GM21390 (cell line): ENCODE results near the gene NTRK3.
"Not testable (repeated sequence)": the region's sequence is repeated elsewhere in the genome, so short reads cannot be mapped to it uniquely, and the experiment has no call there.

ENCODE experiments used
- ATAC-seq: cut with Tn5 transposase; IDR thresholded peaks from one replicate; pipeline ENCODE4 v1.9.1; 2021; ENCODE audit not compliant: unreplicated experiment

Gene NTRK3

DNA sequence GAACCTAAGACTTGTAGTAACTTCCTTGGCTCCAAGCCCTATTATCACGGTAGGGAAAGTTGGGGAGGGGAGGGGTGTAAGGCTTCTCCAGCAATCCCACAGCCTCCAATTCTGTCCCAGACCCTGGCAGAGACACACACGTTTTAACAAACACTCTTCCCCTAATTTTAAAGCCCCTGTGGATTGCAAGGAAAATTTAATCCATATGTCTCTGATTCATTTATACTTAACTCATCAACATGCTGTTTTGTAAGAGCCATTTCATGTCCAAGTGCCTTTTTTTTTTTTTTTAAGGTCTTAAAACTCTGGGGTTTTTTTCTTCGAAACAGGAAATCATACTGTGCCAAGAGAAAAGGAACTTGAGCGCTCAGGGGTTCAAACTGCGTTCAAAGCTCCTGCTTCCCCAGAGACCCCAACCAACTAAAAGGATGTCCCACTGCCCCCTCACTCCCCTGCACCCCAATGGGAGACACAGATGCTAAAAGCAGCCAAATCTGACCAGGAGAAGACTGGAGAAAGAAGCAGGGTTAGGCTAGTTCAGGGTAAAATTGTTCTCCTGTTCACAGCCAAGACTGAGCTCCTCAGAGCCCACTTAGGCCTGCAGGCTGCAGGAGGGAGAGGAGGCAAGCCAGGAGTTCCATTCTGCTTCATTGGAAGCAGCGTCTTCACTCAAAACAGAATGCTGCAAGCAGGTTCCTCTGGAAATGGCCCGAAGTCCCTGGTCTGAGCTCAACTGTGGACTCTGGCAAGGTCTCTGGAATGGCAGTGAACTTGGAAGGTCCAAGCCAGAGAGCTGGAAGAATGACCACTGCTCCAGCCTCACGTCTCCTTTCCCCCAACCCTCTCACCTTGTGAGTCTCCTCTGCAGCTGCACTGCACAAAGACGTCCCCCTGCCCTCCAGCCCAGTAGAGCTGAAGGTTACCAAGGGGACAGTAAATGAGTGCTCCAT, 172.5 kb downstream of the NTRK3 start:
- no peak for ATAC-seq

DNA sequence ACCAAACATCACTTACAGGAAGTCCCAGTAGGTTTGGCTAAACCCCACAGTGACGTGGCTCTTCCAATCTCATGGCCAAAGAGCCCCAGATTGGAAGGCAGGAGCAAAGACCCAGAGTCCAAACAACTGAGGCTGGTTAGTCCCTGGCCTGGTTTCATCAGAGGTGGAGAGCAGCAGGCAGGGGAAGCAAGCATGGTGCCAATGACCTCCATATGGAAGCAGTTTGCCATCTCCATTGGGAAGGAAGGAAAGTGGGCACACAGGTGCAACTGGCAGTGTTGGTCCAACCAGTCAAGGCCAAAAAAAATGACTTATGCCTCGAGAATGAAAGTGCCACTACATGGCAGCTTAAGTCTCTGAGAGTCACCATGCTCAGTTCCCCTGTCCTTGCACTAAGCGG, 175.9 kb downstream of the NTRK3 start:
- ATAC-seq = no peak

DNA sequence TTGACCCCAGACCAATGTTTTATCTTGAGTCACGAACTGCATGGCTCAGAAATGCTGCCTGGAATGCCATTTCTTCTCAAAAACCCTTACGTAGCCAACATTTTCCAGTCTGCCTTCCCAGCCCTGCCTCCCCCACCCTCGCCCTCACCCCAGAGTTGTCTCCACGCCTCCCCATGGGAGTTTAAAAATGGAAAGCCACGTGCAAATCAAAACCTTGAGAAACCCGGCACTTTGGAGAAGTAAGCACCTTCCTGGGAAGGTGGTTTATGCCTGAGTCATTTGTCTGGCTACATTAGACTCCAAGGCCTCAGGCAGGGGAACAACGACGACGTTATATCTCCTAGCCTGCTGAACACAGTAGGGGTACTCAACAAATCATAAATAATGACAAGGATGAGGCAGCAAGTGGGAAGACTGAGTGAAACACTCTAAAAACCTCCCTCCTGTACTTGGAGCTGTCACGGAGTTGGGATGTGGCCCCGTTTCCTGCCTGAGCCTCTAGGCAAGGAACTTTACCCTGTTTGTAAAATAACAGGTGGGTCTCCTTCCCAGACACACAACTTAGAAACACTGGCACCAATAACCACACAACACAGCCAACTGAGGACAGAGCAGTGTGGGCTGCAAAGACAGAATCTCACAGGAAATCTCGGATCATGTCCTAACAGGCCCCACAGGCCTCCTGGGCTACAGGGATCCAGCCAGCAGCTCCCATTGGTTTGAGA, 179.1 kb downstream of the NTRK3 start:
- no peak for ATAC-seq

DNA sequence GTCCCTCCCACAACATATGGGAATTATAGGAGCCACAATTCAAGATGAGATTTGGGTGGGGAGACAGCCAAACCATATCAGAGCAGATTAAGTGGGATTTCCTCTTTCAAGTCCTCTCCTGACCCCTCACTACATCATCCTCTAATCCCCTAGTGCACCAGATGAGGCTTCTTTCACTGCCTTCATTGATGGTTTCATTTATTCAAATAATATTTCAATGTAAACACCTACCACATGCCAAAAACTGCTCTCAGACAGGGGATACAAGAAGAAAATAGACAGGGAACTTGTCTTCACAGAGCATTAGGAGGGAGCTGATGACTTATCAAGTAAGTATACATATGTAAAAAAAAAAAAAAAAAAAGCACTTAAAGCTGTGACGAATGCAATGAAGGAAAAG, 180.2 kb downstream of the NTRK3 start:
- ATAC-seq = no peak

DNA sequence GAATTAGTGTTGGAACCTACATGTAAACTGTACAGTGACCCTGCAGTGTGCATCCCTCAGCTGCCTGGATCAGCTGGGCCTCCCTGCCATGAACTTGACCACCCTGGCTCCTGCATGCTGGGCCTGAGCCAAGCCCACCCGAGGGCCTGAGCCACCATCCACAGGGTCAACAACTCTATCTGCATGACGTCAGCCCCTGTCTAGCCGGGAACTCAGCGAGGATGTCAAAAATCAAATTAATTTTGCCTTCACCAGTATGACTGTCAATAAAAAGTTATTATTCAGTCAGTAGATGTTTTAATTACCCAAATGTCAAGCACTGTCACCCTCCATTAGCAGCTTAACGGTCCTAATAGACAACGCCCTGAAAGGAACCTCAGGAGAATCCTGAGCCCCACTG, 181.4 kb downstream of the NTRK3 start:
- ATAC-seq = no peak

DNA sequence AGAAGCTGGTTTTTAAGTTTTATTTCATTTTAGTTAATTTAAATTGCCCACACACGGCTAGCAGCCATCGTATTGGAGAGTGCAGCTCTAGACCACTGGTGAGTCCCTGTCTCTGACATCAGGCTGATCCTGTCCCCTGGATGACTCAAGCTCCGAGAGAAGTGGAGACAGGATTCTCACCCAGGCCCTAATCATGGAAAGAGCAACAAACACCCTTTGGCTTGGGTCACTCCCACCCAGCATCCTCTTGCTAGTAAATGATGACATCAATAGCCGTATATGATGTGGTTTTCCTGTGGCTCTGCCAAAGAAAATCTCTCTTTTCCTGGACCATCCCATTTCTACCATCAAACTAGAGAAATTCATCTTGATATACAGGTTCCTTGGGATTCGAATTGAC, 182.2 kb downstream of the NTRK3 start:
- no peak for ATAC-seq

DNA sequence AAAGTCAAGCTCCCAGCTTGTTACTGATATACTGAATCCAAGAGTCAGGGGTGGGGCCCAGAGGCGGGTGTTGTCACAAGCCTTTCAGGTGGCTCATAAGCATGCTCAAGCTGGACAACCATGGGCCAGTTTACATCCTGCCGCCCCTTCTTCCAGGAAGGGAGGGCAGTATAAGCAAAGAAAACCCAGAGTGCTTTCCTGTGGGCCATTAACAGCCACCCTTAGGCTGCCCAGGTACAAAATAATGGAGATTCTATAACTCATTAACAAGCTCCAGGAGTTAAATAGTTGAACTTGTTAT, 183.2 kb downstream of the NTRK3 start:
- no peak for ATAC-seq

DNA sequence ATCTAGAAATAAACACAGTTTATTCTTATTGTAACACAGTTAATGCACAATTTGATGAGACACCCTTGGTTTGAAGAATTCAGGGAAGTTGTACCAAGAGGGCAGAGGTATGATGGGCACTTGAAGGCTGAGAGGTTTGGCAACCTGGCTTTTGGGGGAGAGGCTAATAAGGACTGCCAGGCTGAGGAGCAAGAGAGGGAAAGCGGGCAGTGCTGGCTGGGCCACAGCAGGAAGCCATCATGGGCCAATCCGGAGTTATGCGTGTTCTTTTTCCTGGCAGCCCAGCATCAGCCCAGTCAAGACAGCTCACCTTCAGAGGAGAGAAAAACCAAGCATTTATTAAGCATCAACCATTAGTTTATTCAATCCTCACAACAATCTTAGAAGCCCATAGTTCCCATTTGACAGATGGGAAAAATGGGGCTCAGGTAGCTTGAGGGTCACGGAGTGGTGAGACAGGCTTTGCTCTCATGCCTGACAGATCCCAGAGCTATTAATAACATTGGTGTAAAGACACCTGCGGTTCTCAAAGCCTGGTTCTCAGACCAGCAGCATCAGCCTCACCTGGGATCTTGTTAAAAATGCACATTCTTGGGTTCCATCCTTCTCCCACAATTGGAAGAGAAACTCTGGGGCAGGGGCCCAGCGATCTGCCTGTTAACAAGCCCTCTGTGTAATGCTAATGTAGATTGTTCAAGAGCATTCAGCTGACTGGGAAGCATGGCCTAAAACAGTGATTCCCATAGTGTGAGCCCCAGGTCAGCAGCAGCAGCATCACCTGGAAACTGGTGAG, 183.7 kb downstream of the NTRK3 start:
- ATAC-seq = no peak

DNA sequence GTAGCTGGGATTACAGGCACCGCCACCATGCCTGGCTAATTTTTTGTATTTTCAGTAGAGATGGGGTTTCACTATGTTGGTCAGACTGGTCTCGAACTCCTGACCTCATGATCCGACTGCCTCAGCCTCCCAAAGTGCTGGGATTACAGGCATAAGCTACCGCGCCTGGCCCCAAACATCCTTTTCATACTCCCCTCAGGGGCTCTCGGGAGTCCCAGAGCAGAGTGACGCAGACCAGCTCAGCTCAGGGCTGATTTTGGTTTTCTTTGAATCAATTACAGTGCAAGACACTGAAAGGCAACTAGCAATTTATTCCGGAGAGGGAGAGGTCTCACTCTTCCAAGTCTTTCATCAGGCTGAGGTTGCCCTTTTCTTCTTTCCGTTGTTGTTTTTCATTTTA, 184.4 kb downstream of the NTRK3 start:
- not testable (repeated sequence) for ATAC-seq

DNA sequence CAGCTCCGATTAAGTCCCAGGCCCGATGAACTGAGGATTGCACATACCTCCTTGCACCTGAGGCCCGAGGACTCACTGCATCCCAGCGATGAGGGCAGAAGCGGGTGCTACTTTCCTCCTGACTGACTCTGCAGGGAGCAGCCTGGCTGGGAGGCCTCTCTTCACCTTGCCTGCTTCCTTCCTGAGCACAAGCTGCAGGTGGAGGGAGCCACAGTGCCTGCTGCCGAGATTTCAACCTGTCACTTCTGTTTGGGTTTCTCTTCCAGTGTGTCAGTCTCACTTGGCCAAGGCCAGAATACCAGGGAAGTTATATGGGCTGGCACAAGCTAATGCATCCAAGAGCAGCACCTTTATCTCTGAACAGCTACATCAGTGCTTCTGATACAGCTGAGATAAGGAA, 185.4 kb downstream of the NTRK3 start:
- no peak for ATAC-seq

DNA sequence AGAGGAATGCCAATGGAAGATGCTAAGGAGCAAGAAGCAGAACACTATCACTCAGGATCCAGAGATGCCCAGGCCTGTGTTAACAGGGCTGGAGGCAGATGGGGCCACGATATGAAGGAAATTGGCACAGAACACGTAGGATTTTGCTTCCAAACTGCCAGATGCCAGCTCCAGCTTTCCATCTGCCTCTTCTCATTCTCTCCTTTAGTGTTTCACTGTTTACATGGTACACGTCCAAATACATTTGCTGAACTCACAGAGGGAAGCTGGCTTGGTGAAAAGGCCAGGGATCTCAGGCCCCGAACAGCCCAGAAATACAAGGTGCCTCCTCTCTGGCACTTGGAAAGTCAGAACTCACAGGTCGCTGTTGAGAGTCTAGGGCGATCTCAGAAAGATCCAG, 187.0 kb downstream of the NTRK3 start:
- no peak for ATAC-seq

DNA sequence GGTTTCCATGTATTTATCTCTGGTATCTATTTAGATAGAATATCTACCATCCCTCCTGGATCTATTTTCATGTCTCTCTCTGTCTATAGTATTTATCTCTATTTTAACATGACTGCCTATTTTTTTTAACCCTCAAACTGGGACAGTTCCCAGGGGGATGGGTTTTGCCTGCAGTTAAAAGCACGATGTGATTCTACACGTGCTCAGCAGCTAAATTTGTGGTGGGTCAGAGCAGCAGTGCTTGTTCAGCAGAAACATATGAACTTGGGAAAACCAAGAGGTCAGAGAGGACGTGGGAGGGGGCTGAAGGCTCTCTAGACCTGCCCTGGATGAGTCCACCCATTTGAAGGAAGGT, 189.2 kb downstream of the NTRK3 start:
- no peak for ATAC-seq

DNA sequence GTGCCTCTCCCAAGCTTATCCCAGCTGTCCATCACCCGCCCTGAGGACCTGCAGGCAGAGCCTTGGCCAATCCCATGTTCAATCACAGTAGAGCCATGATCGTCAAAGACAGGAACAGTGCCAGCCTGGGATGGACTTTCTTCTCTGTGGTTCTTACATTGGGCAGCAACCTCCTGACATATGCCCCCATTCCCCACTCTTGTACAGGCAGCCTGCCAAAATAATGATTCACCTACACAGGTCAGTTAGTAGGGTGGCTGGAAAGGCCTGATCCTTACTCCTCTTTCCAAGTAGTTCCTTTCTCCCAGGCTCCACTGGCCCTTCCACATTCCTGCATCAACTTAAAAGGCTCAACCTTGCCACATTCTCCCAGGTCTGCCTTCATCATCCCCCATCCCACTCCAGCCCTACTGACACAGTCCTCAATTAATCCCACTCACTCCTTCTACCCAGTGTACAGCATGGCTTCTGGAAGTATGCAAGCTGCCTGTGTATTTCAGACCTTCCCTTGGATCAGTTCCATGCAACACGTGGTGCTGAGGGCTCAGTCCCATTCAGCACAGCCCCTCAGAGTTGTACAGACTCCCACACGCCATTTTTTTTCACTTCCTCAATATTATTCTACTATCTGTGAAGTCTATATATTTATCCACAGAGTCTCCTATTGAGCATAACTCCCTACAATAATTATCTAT, 189.8 kb downstream of the NTRK3 start:
- ATAC-seq = no peak

DNA sequence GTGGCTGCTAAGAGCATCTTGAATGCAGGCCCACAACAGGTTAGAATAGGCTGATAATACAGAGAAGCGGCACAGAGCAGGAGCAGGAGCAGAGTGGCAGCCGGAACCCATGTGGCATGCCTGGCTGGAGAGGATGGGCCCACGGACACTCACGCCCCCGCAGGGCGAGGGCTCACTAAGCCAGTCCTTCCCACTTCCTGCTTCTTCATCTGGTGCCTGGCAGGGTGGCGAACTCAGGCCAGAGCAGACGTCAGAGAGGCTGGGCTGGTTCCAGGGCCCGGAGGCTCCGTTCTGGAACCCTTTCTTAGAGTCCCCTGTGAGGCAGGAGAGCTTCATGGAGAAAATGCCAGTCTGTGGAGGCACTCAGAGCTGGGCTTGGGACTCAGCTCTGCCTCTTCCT, 195.1 kb downstream of the NTRK3 start:
- ATAC-seq = no peak

DNA sequence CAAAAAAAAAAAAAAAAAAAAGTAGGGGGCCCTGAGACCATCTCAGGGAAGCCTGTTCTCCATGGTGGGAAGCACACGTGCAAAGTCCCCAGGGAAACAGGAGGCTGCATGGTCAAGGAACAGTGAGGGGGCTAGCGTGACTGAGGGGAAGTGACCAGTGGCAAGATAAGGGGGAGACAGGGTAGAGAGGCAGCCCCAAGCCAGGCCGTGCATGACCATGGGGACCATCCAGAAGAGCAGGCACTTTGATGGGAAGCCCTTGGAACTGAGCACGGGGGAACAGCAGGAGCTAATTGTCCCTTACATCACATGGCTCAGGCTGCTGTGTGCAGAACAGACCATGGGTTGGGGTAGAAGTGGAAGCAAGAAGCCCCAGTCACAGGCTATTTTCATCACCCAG, 196.2 kb downstream of the NTRK3 start:
- ATAC-seq = no peak

DNA sequence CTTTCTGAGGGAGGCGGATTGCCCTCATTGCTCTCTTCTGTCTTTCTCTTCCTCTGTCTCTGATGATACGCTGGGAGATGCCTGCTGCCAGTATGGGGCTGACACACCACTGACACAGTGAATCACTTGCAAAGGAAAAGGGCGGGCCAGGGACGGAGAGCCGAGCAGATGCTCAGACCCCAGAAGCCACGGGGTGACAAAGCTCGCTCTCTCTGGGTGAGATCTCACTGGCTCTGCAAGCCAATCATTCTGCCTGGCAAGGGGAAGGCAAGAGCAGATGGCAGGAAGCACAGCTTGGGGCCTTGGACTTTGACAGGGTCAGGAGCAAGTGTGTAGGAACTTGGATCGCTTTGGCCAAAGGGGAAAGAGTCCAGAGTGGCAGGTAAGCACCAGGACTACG, 198.7 kb downstream of the NTRK3 start:
- no peak for ATAC-seq

DNA sequence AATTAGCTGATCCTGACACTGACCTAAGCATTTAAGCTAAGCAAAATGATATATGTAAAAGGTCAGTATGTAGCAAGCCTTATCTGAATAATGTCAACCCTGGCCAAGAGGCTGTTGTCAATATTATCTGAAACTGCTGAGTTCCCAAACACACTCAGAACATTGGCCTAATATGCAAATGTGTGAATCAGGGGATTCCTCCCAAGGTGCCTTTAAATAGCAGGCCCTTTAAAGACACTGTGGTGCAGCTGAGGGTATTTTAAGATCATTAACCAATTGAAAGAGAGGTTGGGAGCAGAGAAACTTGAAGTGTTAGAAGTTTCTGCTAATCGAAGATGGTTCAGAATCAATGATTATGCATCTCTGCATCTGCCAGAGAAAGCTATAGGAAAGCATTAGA, 207.0 kb downstream of the NTRK3 start:
- peak; percentile 77 for ATAC-seq

DNA sequence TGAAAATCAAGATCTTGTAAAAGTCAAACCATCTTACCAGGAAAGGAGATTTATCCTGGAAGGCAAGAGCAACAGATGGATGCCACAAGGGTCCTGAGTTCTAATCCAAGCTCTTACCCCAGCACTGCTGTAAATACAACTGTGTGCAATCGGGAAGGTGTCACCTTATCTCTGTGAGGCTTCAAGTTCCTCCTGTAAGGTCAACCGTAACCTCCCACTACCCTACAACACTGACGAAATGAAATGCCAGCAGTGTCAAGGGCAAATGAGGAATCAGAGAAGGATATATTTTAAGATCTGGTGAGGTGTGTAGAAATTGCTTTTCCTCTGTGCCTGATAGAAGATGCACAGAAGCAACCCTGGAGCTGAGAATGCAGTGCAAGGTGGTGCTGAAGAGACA, 207.8 kb downstream of the NTRK3 start:
- no peak for ATAC-seq

DNA sequence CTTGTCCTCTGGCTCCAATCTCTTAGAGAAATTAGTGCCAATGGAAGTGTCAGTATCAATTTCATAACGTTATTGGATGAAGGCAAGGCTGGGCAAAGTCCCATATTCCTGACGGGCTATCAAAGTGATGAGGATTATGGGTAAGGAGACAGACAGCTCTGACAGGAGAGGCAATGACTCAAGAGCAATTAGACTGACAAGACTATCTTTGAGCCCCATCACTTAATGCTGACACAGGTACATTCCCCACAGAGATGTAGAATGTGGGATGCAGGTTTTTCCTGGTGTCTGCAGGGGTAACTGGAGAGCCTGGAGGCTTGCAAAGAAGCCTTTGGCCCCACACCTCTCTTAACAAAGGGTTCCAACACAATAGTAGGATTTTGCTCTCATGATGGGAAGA, 208.3 kb downstream of the NTRK3 start:
- no peak for ATAC-seq

DNA sequence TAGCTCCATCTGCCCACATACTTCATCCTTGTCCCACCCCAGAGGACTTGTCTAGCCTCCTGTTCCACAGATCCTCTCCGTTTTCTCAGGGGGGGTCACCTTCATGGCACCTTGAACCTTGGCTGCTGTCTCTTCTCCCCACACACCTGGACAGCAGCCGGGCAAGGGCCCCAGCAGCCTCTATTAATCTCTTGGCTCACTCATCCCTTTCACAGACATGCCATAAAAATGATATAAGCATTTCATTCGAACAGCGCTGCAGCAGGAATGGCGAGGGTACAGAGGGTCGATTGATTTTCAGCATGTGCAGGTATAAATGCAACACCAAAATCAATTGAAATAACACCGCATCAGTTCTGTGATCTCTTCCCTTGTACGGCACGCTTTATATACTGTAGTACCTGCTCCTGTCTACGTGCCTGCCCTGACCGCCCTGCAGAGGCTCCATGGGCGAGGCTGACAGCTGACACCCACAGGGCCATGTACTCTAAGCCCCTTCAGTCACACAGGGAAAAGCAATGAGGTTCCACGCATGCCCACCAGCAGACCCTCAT, 209.9 kb downstream of the NTRK3 start:
- ATAC-seq = no peak

DNA sequence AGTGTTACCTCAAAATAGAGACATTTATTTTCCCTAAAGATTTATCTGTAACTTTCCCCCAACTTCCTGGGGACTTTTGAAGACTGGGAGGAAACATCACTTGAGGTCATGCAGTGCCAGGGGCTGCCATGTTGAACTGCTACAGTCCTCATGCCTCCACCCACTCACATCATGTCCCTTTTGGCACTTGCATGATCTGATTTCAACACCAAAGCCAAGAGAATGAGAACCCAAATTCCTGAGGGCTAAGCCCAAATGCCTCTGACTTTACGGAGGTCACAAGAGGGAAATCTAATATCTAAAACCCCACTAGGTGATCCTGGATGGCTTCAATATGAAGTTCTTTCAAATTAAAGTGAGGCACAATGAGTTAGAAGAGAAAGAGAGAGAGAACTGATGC, 213.1 kb downstream of the NTRK3 start:
- ATAC-seq = no peak
